Neural cell (in vitro differentiated cells): Measurements from ENCODE around the gene NEK6.

Experiments used
- RAD21 ChIP-seq: fragments of 450-650 bp; conservative IDR thresholded peaks from 2 replicates; pipeline ENCODE4 v1.6.1; 2014; ENCODE audit warnings: antibody characterized with exemption, mild to moderate bottlenecking, moderate library complexity
- REST ChIP-seq: IDR thresholded peaks from 2 replicates; pipeline ENCODE4 v1.6.1; 2012; ENCODE audit warnings: borderline replicate concordance
- TF ChIP-seq, protein P1 (sequence below): fragments of 450-650 bp; IDR thresholded peaks from 2 replicates; pipeline ENCODE4 v1.5.1; 2014; ENCODE audit warnings: antibody characterized with exemption, mild to moderate bottlenecking, moderate library complexity; ENCODE audit not compliant: poor library complexity, severe bottlenecking

- no peak for TF ChIP-seq REST
- TF ChIP-seq, protein P1, sequence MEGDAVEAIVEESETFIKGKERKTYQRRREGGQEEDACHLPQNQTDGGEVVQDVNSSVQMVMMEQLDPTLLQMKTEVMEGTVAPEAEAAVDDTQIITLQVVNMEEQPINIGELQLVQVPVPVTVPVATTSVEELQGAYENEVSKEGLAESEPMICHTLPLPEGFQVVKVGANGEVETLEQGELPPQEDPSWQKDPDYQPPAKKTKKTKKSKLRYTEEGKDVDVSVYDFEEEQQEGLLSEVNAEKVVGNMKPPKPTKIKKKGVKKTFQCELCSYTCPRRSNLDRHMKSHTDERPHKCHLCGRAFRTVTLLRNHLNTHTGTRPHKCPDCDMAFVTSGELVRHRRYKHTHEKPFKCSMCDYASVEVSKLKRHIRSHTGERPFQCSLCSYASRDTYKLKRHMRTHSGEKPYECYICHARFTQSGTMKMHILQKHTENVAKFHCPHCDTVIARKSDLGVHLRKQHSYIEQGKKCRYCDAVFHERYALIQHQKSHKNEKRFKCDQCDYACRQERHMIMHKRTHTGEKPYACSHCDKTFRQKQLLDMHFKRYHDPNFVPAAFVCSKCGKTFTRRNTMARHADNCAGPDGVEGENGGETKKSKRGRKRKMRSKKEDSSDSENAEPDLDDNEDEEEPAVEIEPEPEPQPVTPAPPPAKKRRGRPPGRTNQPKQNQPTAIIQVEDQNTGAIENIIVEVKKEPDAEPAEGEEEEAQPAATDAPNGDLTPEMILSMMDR, result no peak
- TF ChIP-seq RAD21, result no peak
Observed at GRCh38 chr9:124384210-124384609, 126.5 kb downstream of the NEK6 start.
